ENCODE data around the gene DDX41.

Gene DDX41

GRCh38 chr5:177467436-177467835, 49.3 kb downstream of the DDX41 start:
- DNase-seq = no peak

DNA sequence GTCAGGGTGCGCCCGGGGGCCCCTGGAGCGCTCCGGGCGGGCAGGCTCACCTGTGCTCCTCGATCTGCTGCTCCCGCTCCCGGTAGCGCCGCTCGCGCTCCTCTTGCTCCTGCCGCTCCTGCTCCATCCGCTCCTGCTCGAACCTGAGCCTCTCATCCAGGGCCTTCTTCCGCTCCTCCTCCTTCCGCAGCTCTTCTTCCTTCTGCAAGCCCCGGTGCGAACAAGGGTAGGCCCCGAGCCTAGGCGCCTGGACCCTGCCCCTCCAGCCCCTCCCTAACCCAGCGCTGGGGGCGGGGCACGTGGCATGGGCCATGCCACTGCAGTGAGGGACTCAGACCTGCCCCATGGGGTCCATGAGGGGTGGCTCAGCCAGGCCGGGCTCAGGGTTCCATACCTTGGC, 49.9 kb downstream of the DDX41 start:
- DNase-seq = no peak

DNA sequence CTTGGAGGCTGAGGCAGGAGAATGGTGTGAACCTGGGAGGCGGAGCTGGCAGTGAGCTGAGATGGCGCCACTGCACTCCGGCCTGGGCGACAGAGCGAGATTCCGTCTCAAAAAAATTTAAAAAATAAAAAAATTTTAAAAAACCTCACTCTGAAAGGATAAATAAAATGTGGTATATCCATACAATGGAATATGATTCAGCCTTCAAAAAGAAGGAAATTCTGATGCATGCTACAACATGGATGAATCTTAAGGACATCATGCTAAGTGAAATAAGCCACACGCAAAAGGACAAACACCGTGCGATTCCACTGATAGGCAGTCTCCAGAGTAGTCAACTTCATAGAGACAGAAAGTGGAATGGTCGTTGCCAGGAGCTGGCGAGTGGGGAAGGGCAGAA, 51.7 kb downstream of the DDX41 start:
- DNase-seq = no peak

- DNase-seq = no peak
Measured at GRCh38 chr5:177462021-177462670, 54.6 kb downstream of the DDX41 start.

Data from SW 1271 (cell line).